H1 (cell line): Measurements from ENCODE around the gene CNN3. TPM values are rescaled to one million over a fixed set of nuclear protein-coding genes. Genes with fewer than 3 reads are reported as not detected.

Experiments
- CTCF ChIA-PET: fragments of 300-600 bp; sonication (Branson Sonifier 250); formaldehyde crosslinking; loops from one replicate; lab custom pipeline; 2021; ENCODE audit not compliant: partially characterized antibody; lab: Charles Lee
- POLR2A ChIA-PET: fragments of 300-600 bp; sonication (Branson Sonifier 250); formaldehyde crosslinking; loops from one replicate; lab custom pipeline; 2021; ENCODE audit warnings: inconsistent platforms; ENCODE audit not compliant: partially characterized antibody; lab: Charles Lee
- DNase-seq, 2 experiments: peaks; one replicate each; pipeline versions ENCODE4 v3.0.0 to v3.0.0-alpha.2; 2010 to 2022; ENCODE audit warnings: low spot score in 2 of 2, low read depth in 1 of 2, mixed read lengths in 1 of 2
- FAIRE-seq: peaks from 2 replicates; lab custom pipeline; 2011; peaks lifted over from hg19 to GRCh38; lab: Jason Lieb, UNC
- H2AFZ ChIP-seq: 2 replicates; pipeline ENCODE4 v1.8.1; 2012; ENCODE audit warnings: low read length, inconsistent platforms
- H2AK5ac ChIP-seq: 2 replicates; pipeline ENCODE4 v1.6.1; 2013; ENCODE audit warnings: low read depth, low read length
- H2BK120ac ChIP-seq: replicated peaks from 2 replicates; pipeline ENCODE3; 2013; ENCODE audit warnings: low read depth, low read length, inconsistent platforms
- H2BK12ac ChIP-seq: 2 replicates; pipeline ENCODE4 v1.6.1; 2013; ENCODE audit warnings: low read depth, low read length
- H2BK15ac ChIP-seq: 2 replicates; pipeline ENCODE4 v1.6.1; 2013; ENCODE audit warnings: low read length
- H2BK20ac ChIP-seq: 2 replicates; pipeline ENCODE4 v1.6.1; 2013; ENCODE audit warnings: low read length
- H2BK5ac ChIP-seq: 2 replicates; pipeline ENCODE4 v1.6.1; 2013; ENCODE audit warnings: low read depth, low read length
- H3K14ac ChIP-seq: 2 replicates; pipeline ENCODE4 v1.6.1; 2013; ENCODE audit warnings: inconsistent platforms; ENCODE audit not compliant: insufficient read length
- H3K18ac ChIP-seq: 2 replicates; pipeline ENCODE4 v1.6.1; 2013; ENCODE audit warnings: low read length; ENCODE audit errors: extremely low read depth
- H3K23ac ChIP-seq: 2 replicates; pipeline ENCODE4 v1.6.1; 2013; ENCODE audit warnings: inconsistent platforms; ENCODE audit not compliant: insufficient read length
- H3K23me2 ChIP-seq: 2 replicates; pipeline ENCODE4 v1.6.1; 2013; ENCODE audit warnings: low read depth, low read length
- H3K27ac ChIP-seq: 2 replicates; pipeline ENCODE4 v1.6.1; 2011; ENCODE audit warnings: low read depth, low read length, inconsistent platforms
- H3K27me3 ChIP-seq, 4 experiments: replicated peaks in 1 of 4; 1 replicate in 1 of 4; 2 replicates in 3 of 4; pipeline versions ENCODE4 v1.6.1 to v1.8.1; 2011 to 2013; ENCODE audit warnings: low read length in 3 of 4, mild to moderate bottlenecking in 3 of 4, inconsistent platforms in 2 of 4, mixed read lengths in 2 of 4, moderate library complexity in 1 of 4; ENCODE audit not compliant: control insufficient read depth in 3 of 4, insufficient read depth in 3 of 4; ENCODE audit errors: extremely low read depth in 1 of 4
- H3K36me3 ChIP-seq, 4 experiments: 2 replicates each; pipeline versions ENCODE4 v1.6.1 to v1.8.1; 2011 to 2013; ENCODE audit warnings: mild to moderate bottlenecking in 4 of 4, low read length in 3 of 4, moderate library complexity in 2 of 4, control low read depth in 1 of 4, inconsistent platforms in 1 of 4; ENCODE audit not compliant: insufficient read depth in 4 of 4, control insufficient read depth in 2 of 4
- H3K4ac ChIP-seq: replicated peaks from 2 replicates; pipeline ENCODE3; 2013; ENCODE audit warnings: low read length, low read depth, mixed read lengths, inconsistent platforms; ENCODE audit not compliant: insufficient read length
- H3K4me1 ChIP-seq, 4 experiments: replicated peaks in 1 of 4; 1 replicate in 1 of 4; 2 replicates in 3 of 4; pipeline versions ENCODE4 v1.6.1 to v1.8.1; 2011 to 2013; ENCODE audit warnings: low read length in 3 of 4, inconsistent platforms in 2 of 4, mixed read lengths in 1 of 4; ENCODE audit not compliant: insufficient read depth in 4 of 4, control insufficient read depth in 3 of 4
- H3K4me2 ChIP-seq, 2 experiments: 2 replicates each; pipeline versions ENCODE4 v1.6.1 to v1.8.1; 2011 to 2013; ENCODE audit warnings: low read depth in 2 of 2, low read length in 2 of 2, control low read depth in 1 of 2, inconsistent platforms in 1 of 2, mild to moderate bottlenecking in 1 of 2; ENCODE audit not compliant: insufficient read depth in 1 of 2
- H3K4me3 ChIP-seq, 4 experiments: fragments of 200-600, 300-600 bp in 1 of 4; sonication (generic), shearing (Covaris generic), sonication (Bioruptor Twin) in 1 of 4; 2 replicates each; pipeline versions ENCODE4 v1.5.1 to v1.8.1; 2011 to 2016; ENCODE audit warnings: low read length in 4 of 4, low read depth in 3 of 4, control low read depth in 2 of 4, inconsistent platforms in 2 of 4, mild to moderate bottlenecking in 2 of 4, mixed read lengths in 1 of 4, moderate library complexity in 1 of 4; ENCODE audit not compliant: insufficient read depth in 2 of 4; ENCODE audit errors: extremely low read depth in 1 of 4
- H3K56ac ChIP-seq: replicated peaks from 2 replicates; pipeline ENCODE3; 2013; ENCODE audit warnings: low read depth, mild to moderate bottlenecking, mixed read lengths, low read length, inconsistent platforms; ENCODE audit not compliant: insufficient read length
- H3K79me1 ChIP-seq: 2 replicates; pipeline ENCODE4 v1.6.1; 2013; ENCODE audit warnings: low read depth, low read length, control low read depth
- H3K79me2 ChIP-seq, 2 experiments: 2 replicates each; pipeline versions ENCODE4 v1.6.1 to v1.8.1; 2012 to 2013; ENCODE audit warnings: low read length in 2 of 2, mild to moderate bottlenecking in 2 of 2, inconsistent platforms in 1 of 2; ENCODE audit not compliant: insufficient read depth in 2 of 2, control insufficient read depth in 1 of 2
- H3K9ac ChIP-seq, 4 experiments: replicated peaks in 1 of 4; 1 replicate in 1 of 4; 2 replicates in 3 of 4; pipeline versions ENCODE4 v1.6.1 to v1.8.1; 2011 to 2013; ENCODE audit warnings: low read depth in 3 of 4, low read length in 3 of 4, control low read depth in 2 of 4, mild to moderate bottlenecking in 2 of 4, moderate library complexity in 2 of 4, inconsistent platforms in 1 of 4; ENCODE audit errors: extremely low read depth in 1 of 4
- H3K9me3 ChIP-seq, 2 experiments: 2 replicates each; pipeline versions ENCODE4 v1.6.1 to v1.8.1; 2012 to 2013; ENCODE audit warnings: mild to moderate bottlenecking in 2 of 2, moderate library complexity in 2 of 2, control low read depth in 1 of 2, inconsistent platforms in 1 of 2, low read depth in 1 of 2, low read length in 1 of 2, mixed read lengths in 1 of 2; ENCODE audit not compliant: insufficient read depth in 2 of 2
- H4K20me1 ChIP-seq, 2 experiments: replicated peaks in 1 of 2; 2 replicates each; pipeline versions ENCODE3 to v1.8.1; 2011 to 2013; ENCODE audit warnings: inconsistent platforms in 2 of 2, low read length in 2 of 2, mild to moderate bottlenecking in 1 of 2; ENCODE audit not compliant: insufficient read depth in 2 of 2, control insufficient read depth in 1 of 2
- H4K5ac ChIP-seq: 2 replicates; pipeline ENCODE4 v1.6.1; 2013; ENCODE audit warnings: low read length, low read depth, mixed read lengths, inconsistent platforms; ENCODE audit not compliant: insufficient read length
- H4K8ac ChIP-seq: 2 replicates; pipeline ENCODE4 v1.8.0; 2013; ENCODE audit warnings: mild to moderate bottlenecking, moderate library complexity, low read length, inconsistent platforms; ENCODE audit not compliant: insufficient read depth; ENCODE audit errors: extremely low read depth
- H4K91ac ChIP-seq: replicated peaks from 2 replicates; pipeline ENCODE3; 2013; ENCODE audit warnings: low read length, mixed read lengths, inconsistent platforms; ENCODE audit not compliant: insufficient read length
- BCL11A ChIP-seq, 2 experiments: IDR thresholded peaks; one replicate each; pipeline ENCODE4 v1.6.1; 2011; ENCODE audit warnings: low read depth in 2 of 2, low read length in 2 of 2, mild to moderate bottlenecking in 2 of 2
- BRCA1 ChIP-seq: IDR thresholded peaks from 2 replicates; pipeline ENCODE4 v1.6.1; 2012; ENCODE audit warnings: low read depth, low read length, improper control_type of control experiment
- CBX8 ChIP-seq: fragments of 300-800, 300-1000 bp; sonication (generic); IDR thresholded peaks from 2 replicates; pipeline ENCODE4 v1.7.1; 2016; ENCODE audit warnings: low read depth, low read length, borderline replicate concordance
- CTBP2 ChIP-seq: IDR thresholded peaks from 2 replicates; pipeline ENCODE4 v1.7.0; 2011; ENCODE audit warnings: borderline replicate concordance, mild to moderate bottlenecking, moderate library complexity, mixed read lengths, low read length; ENCODE audit not compliant: insufficient read depth, insufficient read length
- FOSL1 ChIP-seq: IDR thresholded peaks from 2 replicates; pipeline ENCODE4 v1.6.1; 2011; ENCODE audit warnings: mild to moderate bottlenecking, low read depth, low read length, moderate library complexity; ENCODE audit not compliant: insufficient read depth
- NANOG ChIP-seq: IDR thresholded peaks from 2 replicates; pipeline ENCODE4 v1.6.1; 2011; ENCODE audit warnings: low read length, low read depth, mild to moderate bottlenecking, inconsistent platforms; ENCODE audit not compliant: insufficient read depth, poor library complexity, severe bottlenecking
- NRF1 ChIP-seq: IDR thresholded peaks from 2 replicates; pipeline ENCODE4 v1.6.1; 2011; ENCODE audit warnings: mild to moderate bottlenecking, low read depth, low read length, improper control_type of control experiment
- POLR2AphosphoS5 ChIP-seq: IDR thresholded peaks from 2 replicates; pipeline ENCODE4 v1.6.1; 2011; ENCODE audit warnings: low read depth, low read length
- RNF2 ChIP-seq: fragments of 200-900, 300-1000 bp; sonication (generic); IDR thresholded peaks from 2 replicates; pipeline ENCODE4 v1.7.1; 2016; ENCODE audit warnings: borderline replicate concordance, low read depth, mild to moderate bottlenecking, antibody characterized with exemption, low read length; ENCODE audit not compliant: poor library complexity, severe bottlenecking; ENCODE audit errors: missing control alignments
- SIN3A ChIP-seq, 2 experiments: IDR thresholded peaks in 1 of 2; conservative IDR thresholded peaks in 1 of 2; 2 replicates each; pipeline ENCODE4 v1.6.1; 2011 to 2012; ENCODE audit warnings: low read length in 2 of 2, improper control_type of control experiment in 1 of 2, low read depth in 1 of 2, mild to moderate bottlenecking in 1 of 2
- SP4 ChIP-seq: IDR thresholded peaks from 2 replicates; pipeline ENCODE4 v1.6.1; 2012; ENCODE audit warnings: low read length, inconsistent platforms
- WGBS, 2 experiments: shearing (Covaris generic) in 1 of 2; methylation state at CpG; one replicate each; pipeline versions ENCODE4 v1.1.6 to v1.1.7; 2013 to 2015; ENCODE audit warnings: low lambda C conversion rate in 2 of 2, mixed read lengths in 2 of 2, inconsistent platforms in 1 of 2, low coverage in 1 of 2, missing lambda C conversion rate in 1 of 2; ENCODE audit not compliant: insufficient replicate concordance in 2 of 2, insufficient coverage in 1 of 2, insufficient read length in 1 of 2; ENCODE audit errors: extremely low coverage in 1 of 2, missing lambda C conversion rate in 1 of 2; 5-methylcytosine and 5-hydroxymethylcytosine counted together
- polyA plus RNA-seq, 7 experiments: library from polyadenylated mRNA; depleted of rRNA in 3 of 7; stranded (reverse) in 5 of 7; unstranded in 2 of 7; fragments of >200 nt in 5 of 7; fragments of 200-250 nt in 2 of 7; gene quantifications; 1 replicate in 5 of 7; 2 replicates in 1 of 7; 4 replicates in 1 of 7; pipeline versions ENCODE4 v1.2.1 to v1.2.3, GENCODE V29; 2011 to 2013; ENCODE audit warnings: missing spikeins in 2 of 7, mixed read lengths in 2 of 7
- total RNA-seq: library from RNA; stranded (reverse); fragmentation: NEBNext Ultra II Directional; extraction: Animal tissue kit (Norgen Biotek cat#: 25700); gene quantifications from 2 replicates; pipeline ENCODE4 v1.2.1, GENCODE V29; 2021

The CNN3 gene
- total and polyA plus RNA-seq, 2 of the 8 experiments (the other 6 are each of a cell fraction or from before 2014, with no cell fraction given): 134 to 266 TPM

- no peaks in the 10 kb centered on the region for H3K79me2 ChIP-seq
- H2AFZ ChIP-seq: no peak overlapping the region
- H4K5ac ChIP-seq: no peak overlapping the region
- H3K14ac ChIP-seq: no peak overlapping the region
- no peak overlapping the region for H2BK15ac ChIP-seq
- no peak overlapping the region for H2AK5ac ChIP-seq
- no peak overlapping the region for H2BK12ac ChIP-seq
- H4K20me1 ChIP-seq: no peaks in the 10 kb centered on the region
- H3K9ac ChIP-seq: no peak overlapping the region
- no peak overlapping the region for H2BK120ac ChIP-seq
- no peak overlapping the region for H3K27ac ChIP-seq
- no peak overlapping the region for H4K91ac ChIP-seq
- H3K27me3 ChIP-seq: no peaks in the 10 kb centered on the region
- H3K23me2 ChIP-seq: no peaks in the 10 kb centered on the region
- H3K9me3 ChIP-seq: no peaks in the 10 kb centered on the region
- no peak overlapping the region for H3K4me3 ChIP-seq
- H2BK5ac ChIP-seq: no peak overlapping the region
- POLR2A ChIA-PET: no interaction called here
- no peak overlapping the region for H3K56ac ChIP-seq
- no peaks in the 10 kb centered on the region for H3K79me1 ChIP-seq
- CTCF ChIA-PET: interaction anchor here (0.8 kb wide), 1 partner anchor 26 kb away, joined by 3 read pairs; no protein-coding TSS in a partner anchor
- no peak overlapping the region for H3K18ac ChIP-seq
- no peak overlapping the region for H3K23ac ChIP-seq
- WGBS, 2 experiments: 84% methylated on average over 4 of the region's 4 CpGs; no CpG with 5 or more reads in 1 of the 2 experiments
- DNase-seq: no peak
- no peaks in the 10 kb centered on the region for H3K36me3 ChIP-seq
- no peak for FAIRE-seq
- H3K4me2 ChIP-seq: no peak overlapping the region
- H3K4ac ChIP-seq: no peak overlapping the region
- no peak overlapping the region for H4K8ac ChIP-seq
- H3K4me1 ChIP-seq: peaks cover 0 to 5% (median 5%) of the 10 kb centered on the region in 4 experiments; a peak in 3 of 7 replicates
- H2BK20ac ChIP-seq: no peak overlapping the region
- no peak for TF ChIP-seq FOSL1
- TF ChIP-seq CTBP2: no peak
- TF ChIP-seq BCL11A (IDR thresholded peaks at IDR 0.05; ENCODE audit: low read depth in 2 of 2, low read length in 2 of 2): no peak
- no peak for TF ChIP-seq RNF2
- TF ChIP-seq POLR2AphosphoS5: no peak
- no peak for TF ChIP-seq CBX8
- no peak for TF ChIP-seq SP4
- no peak for TF ChIP-seq NANOG
- TF ChIP-seq BRCA1: no peak
- no peak for TF ChIP-seq NRF1
- TF ChIP-seq SIN3A (conservative IDR thresholded peaks at IDR 0.05 in 1 of 2, IDR thresholded peaks at IDR 0.05 in 1 of 2; ENCODE audit: low read depth in 1 of 2, low read length in 2 of 2): no peak
Observed at GRCh38 chr1:94949681-94950661, 23.1 kb upstream of the CNN3 start.
